NCI-H2196 (cell line): Measurements from ENCODE around the gene GABARAP.

ENCODE experiments used
- DNase-seq: peaks from one replicate; lab custom pipeline; 2025; ENCODE audit not compliant: unreplicated experiment; lab: John Stamatoyannopoulos, UW

The GABARAP gene

DNA sequence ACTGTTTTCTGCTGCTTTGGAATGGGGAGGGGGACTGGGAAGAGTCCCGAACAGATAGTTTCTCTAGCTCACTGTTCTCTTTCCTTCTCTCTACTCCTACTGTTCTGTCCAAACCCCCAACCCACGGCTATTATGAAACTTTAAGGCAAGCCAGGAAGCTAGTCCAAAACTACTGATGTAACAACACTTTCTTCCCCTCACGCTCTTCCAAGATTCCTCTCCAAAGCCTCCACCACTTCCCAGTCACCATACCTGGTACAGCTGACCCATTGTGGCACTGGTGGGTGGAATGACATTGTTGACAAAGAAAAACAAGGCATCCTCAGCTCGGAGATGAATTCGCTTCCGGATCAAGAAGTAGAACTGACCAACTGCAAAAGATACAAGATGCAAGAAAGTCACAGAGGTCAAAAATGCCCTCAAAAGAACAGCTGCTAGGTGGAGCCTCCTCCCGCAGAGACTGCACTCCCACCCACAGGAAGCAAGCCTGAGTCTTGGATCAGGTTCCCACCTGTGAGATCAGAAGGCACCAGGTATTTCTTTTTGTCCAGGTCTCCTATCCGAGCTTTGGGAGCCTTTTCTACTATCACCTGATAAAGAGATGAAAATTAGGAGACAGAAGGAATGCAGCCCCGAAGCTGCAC lies 1.0 kb downstream of the GABARAP start:
- no peak for DNase-seq

DNA sequence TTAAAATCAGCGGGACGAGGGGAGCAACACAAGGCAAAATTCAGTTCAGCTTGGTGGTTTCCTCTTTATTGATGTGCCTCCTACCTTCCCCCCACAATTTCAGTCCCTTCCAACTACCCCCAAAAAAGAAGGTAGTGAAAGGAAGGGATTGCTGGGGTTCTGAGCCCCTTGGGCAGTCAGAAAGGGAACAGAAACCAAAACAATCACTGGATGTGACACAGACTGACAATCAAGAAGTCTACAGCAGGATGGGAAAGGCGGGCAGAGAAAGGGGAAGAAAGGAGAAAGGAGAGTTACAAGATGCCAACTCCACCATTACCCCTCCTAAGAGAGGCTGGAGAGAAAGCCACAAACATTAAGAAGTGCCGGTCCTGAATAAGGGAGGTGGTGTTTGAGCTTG lies 1.9 kb downstream of the GABARAP start:
- DNase-seq: no peak

DNA sequence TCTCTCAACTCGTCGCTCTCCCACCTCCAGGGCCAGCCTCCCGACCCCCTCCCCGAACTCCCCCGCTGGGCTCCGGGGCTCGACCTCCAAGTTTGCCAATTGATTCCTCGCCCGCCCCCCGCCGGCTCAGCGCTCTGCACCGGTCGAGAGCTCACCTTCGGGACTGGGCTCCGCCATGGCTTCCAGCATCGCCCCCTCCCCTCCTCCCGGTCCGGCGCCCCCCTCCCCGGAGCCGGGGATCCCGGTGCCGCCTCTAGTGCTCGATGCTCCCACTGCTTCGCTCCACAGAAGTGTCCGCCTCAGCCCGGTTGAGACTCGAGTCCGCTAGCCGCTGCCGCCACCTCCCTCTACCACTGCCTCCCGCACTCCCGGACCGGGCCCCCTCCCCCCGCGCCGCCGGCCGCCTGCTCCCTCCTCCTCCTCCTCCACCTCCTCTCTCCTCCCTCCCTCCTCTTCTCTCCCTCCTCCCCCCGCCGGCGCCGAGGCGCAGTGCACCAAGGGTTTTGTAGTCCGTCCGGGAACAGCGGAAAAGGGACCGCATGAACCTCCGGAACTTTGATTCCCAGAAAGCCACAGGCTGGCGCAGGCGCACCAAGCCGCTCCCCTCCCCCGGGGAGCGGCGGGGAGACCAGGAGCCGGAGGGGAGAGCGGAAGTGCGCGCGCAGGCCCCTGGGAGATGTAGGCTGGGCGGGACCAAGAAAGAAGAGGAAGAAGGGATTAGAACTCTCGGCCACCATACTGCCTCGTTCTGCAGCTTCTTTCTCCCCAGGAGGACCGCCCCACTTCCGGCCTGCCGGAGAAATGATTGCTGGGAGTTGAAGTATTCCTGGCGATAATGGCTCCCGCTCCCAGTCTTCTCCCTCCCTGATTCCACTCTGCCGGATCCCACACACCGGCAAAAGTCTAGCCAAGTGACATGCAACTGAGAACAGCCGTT lies 2.9 kb downstream of the GABARAP start, which contains the start of gene PHF23:
TSS of gene PHF23 (minus strand) at position 367 of the 937 bp plus-strand sequence. CDS start at position 189, 178 bp downstream.
- DNase-seq: peak; percentile 94

DNA sequence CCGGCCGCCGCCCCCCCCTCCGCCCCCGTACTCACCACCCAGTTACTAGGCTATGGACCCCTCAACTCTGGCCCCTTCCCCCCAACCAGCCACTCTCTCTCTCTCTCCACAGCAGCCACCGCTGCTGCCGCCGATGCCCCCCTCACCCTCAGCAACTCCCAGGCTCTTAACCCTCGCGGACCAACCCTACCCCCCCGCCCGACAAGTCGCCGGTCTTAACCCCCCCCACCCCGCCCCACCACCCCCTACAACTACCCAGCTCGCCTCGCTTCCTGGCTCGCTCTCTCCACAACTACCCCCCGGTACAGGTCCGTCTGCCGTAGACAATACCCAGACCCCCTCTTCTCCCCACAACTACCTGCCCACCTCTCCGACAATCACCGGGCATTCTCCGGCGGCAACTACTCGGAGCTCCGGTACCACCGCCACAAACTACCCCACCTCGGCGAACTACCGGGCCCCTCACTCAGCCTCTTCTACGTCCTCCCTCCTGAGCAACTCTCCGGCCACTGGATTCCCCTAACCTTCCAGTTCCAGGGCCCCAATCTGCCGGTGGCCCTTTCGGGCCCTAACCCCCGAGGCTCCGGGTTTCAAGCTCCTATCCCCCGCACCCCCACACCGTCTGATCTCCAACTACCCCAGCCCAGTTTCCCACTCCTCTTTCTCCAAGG lies 3.7 kb downstream of the GABARAP start:
- no peak for DNase-seq

DNA sequence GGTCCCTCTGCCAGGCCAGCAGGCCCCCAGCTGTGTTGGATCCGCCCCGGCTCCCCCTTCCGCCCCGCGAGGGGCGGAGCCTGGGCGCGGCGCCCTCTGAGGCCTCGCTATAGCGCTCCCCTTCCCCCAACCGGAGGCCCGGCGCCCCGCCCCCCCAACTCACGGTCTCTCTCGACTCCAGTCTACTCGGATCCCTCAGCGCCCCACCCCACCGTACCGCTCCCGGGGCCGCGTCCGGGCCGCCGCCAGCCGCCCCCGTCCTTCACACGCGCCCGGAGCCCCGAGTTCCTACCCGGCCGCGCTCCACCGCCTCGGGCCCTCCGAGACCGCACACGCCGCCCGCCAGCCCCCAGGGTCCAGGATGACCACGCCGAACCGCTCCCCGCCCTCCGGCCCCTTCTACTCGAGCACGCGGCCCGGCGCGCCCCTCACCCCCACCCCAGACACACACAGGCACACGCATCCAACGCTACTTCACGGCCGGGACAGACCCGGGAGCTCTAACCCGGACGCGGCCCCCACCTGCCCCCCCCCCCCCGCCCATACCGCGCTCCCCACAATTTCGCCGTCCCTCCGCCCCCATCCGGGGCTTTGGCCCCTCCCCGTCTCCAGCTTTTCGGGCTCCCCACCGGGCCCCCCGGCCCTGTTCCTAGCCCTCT lies 4.4 kb downstream of the GABARAP start:
- peak; percentile 27 for DNase-seq

DNA sequence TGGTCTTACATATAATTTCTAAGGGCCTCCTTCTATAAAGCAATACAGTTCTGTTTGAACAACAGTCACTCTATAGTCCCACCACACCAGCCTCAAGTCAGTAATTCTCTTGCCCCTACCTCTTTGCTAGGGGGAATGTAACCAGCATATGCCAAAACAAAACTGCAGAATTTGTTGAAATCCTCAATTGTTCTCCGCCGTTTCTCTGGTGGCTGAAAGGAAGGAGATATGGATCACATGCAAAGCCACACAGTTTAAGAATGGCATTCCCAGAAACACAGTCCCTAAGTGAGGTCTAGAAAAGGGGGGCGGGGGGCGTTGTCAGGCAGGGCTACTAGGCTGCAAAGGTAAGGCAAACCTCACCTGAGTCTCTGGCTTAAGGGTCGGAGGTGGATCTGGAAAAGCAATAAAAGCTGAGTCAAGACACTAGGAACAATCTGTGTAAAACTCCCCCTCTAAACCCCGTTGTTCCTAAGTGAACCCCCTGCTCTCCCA lies 4.9 kb downstream of the GABARAP start:
- no peak for DNase-seq

DNA sequence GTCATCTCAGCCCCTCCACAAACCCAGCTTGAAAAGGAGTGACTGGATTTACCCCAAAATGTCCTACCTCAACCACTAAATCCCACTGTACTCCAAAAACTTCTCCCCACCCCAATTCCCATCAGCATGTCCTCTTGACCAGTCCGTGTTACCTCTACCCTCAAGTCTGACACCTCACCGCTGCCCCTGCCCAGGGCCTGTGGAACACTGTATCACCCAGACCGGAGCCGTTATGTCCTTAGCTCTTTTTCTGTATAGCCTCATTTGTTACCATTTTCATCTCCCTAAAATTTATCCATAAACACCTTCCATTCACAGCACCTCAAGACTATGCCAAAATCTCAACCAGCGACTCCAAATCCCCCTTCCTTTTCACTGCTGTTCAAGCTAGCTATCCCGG lies 5.4 kb downstream of the GABARAP start:
- DNase-seq: no peak

DNA sequence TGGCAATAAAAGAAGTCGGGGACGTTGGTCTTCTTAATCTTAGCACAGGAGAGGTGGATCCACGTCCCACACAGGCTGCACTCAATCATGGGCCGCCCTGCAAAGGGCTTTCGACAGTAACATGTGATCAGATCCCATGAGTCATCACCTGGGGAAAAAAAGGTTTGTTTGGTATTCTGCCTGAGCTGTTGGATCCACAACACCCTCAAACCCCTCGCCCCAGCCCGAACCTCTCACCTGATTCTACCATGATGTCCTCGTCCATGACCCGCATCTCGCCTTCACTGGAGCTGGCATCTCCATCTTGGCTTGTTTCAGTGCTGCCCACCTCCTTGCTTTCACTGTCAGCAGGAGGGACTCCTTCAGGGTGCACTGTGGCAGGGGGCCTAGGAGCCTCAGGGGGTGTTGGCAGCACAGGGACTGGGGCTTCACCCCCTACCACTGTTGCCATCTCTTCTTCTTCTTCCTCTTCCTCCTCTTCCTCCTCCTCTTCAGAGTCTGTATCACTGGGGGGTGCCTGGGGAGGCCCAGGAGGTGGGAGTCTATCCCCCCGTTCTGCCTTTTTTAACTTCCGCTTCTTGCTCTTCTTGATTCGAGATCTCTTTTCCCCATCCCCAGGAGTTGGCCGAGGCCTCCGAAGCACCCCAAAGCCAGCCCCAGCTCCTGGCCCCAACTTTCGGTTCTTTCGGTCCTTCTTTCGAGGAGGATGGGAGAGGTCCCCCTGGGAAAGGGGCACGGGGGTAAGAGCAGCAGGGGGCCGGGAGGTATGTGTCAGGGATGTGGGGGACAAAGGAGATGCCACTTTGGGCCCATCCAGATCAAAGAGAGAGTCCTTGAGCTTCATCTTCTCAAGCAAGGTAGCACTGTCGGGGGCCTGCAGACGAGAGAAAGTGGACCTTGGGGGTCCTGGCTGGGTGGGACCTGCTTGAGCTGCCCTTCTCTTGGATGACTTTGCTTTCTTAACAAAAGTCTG lies 6.3 kb downstream of the GABARAP start:
- DNase-seq: no peak

DNA sequence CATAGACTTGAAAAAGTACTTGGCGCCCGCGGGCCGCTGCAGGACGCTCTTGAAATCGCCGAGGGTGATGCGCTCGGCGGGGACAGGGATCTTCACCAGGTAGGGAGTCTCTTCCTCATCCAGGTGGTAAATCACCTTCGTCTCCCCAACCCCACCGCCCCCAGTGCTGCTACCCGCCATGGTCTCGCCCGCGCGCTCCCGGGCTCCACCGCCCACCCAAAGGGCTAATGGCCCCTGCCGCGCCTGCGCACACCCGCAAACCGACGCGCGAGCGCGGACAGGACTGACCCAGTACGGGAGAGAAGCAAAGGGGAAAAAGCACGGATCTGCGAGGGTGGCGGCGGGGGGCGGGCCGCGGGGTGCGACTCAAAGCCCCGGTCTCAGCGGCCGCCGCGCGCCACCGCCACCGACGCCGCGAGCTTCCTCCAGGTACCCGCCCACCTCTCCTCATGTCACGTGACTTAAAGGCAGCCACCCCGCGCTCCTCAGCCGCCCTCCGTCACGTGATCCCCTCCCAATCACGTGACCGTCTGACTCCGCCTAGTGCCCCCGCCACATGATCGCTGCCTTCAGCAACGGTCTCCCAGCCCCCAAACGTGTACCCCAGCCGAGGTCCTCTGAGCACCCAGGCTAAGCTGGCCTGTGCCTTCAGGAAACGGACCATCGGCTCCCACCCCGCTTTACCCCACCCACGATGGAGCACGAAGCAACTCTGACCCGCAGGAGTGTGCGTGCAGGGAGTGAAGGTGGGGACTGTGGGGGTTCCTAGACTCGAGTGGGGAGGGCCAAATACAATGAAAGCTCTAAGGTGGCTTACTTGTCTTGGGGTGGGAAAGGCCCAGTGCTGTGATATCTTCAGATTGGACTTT lies 7.9 kb downstream of the GABARAP start, which contains the start of gene DVL2:
TSS of gene DVL2 (minus strand) at position 435 of the 869 bp plus-strand sequence. CDS start at position 180, 255 bp downstream.
- peak; percentile 78 for DNase-seq

DNA sequence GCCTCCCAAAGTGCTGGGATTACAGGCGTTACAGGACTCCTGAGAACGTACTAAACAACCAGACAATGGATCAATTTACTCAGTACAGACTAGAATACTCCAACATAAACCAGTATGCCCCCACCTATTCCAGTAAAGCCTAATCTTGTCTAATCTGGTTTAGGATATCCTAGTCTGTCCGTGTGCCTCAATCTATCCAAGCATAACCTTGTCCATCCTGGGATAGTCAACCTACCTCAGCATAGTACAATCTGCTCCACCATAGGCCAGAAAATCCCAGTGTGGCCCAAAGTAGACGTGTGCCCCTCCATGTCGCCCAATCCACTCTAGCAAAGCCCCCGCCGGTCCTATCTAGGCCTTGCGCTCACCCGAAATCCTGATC lies 8.6 kb downstream of the GABARAP start:
- no peak for DNase-seq

DNA sequence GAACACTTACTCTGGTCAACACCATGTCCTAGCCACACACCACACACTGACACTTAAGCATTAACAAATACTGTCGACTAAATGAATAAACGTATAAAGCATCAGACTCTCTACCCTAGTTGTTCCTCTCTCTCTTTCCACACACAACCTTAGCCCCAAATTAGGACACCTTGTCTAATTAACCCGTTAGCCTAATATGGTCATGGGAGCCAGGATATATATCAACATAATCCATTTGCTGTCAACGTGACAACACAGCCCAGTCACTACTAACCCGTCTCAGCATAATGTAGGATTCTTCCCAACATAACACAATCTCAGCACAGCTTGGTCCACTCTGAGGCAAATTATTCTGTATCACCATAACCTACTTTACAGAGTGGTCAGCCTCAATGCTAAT lies 10.1 kb downstream of the GABARAP start:
- DNase-seq: no peak

DNA sequence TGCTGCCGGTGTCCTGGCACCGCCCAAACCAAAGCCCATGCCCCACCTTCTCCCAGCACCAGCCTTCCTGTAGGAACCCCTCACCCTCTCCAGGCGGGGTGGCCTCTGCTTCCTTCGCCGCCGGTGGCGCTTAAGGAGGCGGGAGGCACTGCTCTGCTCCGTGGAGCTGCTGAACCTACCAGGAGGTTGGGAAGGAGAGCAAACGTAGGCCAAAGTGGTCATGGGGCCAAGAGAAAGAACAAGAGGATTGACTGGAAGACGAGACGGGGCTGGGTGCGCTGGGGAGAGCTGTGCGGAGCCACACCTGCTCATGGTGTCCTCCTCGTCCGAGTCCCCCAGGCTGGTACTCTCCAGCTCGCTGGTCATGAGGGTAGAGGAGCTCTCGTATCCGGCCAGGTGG lies 12.7 kb downstream of the GABARAP start:
- no peak for DNase-seq

DNA sequence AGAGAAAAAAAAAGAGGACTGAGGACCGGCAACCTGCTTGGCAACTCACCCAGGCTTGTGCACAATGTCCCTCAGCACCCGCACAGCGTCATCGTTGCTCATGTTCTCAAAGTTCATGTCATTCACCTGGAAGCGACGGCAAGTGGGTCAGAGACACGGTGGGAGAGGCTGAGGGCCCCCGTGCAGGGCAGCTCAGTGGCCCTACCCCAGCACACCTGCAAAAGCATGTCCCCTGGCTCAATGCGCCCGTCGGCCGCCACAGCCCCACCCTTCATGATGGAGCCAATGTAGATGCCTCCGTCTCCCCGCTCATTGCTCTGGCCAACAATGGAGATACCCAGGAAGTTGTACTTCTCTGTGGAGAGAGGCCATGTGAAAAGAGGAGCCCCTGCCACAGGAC lies 13.3 kb downstream of the GABARAP start:
- DNase-seq: no peak

DNA sequence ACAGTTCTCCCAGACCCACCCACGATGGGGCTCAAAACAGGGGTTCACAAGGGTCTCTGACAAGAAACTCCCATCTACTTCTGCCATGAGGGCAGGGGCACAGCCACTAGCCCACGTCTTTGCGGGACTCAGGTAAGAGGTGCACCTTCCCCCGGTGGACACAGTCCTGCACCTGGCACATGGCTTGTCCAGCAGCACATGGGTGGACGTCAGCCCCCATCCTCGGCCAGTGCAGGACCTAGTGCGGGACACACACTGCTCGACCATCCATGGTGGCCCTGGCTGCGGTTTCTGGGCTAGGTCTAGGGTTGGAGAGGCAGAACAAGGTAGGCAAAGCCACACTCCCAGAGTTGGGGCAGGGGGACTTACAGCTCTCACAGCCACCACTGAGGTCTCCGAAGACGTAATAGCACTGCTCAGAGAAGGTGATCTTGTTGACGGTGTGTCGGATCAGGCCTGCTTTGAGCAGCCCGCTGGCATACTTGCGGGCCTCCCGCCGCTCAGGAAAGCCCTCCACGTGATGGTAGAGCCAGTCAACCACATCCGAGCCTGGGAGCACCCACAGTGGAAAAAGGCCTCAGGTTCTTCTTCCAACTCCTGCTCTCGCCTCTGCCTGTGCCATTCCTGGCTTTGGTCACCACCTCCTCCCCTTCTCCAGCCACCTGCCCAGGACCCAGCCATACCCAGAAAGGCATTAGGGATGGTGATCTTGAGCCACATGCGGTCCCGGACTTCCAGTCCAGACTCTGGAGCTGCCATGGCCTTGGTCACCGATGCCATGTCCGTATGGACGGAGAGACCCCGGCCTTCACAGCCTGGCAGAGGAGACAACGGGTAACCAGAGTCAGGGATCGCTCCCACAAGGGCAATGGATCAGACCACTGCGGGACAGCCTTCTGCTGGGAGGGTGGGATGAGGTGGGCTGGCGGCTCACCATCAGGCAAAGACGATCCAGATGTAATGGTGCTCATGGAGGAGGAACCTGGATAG lies 15.2 kb downstream of the GABARAP start:
- no peak for DNase-seq

DNA sequence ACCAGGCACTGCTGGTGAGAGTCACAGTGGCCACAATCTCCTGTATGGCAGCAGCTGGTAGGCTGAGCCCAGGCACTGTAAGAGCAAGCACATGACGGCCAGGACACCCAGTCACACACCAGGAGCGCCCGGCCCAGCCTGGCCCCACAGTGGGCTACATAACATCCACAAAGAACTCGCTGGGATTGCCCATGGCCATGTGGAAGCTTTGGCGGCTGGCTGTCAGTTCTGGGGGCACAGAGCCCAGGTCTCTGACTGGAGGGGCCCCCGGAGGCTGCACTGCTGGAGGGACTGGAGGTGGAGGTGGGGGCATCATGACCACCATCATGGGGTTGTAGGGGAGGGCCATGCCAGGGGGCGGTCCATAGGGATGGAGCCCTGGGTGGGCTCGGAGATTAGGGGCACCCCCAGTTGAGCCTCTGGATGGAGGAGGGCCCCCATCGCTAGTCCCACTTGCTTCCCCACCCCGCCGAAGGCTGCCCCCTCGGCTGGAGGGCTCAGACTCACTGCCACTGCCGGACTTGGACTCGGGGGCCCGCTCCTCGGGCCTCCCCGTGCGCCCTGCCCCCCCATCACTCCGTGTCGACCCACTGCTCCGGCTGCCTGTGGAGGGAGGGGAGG lies 16.4 kb downstream of the GABARAP start:
- DNase-seq: no peak

DNA sequence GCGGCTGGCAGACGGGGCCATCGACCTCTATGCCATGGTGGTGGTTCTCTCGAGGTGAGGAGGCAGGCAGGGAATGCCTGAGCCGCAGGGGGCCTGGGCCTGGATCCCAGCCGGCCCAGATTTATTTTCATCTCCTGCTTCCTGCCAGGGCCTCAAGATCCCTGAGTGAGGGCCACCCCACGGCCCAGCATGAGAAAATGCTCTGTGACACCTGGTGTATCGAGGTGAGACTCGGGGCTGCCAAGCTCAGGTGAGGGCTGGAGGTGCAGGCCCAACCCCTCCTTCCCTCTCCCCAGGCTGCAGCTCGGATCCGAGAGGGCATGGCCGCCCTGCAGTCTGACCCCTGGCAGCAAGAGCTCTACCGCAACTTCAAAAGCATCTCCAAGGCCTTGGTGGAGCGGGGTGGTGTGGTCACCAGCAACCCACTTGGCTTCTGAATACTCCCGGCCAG lies 17.6 kb downstream of the GABARAP start:
- DNase-seq: no peak

DNA sequence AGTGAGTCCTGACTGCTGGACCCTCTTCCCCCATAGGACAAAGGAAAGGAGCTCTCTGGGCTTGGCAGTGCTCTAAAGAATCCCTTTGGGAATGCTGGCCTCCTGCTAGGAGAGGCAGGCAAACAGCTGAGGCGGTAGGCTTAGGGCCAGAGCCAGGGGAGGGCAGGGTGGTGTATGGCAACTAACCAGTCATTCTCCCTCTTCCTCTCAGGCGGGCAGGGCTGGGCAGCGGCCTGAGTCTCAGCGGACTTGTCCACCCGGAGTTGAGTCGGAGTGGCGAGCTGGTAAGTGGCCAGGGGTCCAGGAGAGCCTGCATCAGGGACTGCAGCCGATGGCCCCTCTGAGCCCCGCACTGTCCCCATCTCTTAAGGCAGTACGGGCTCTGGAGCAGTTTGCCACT lies 18.1 kb downstream of the GABARAP start:
- DNase-seq: no peak
